SK-N-SH treated with all-trans-retinoic acid at 6 μM for 48 hours (cell line): ENCODE data around the gene SSX5.
"Not testable (repeated sequence)": the region's sequence is repeated elsewhere in the genome, so short reads cannot be mapped to it uniquely, and the experiment has no call there.

Experiments
- BACH2 ChIP-seq: fragments of 250-450 bp; sonication (Bioruptor Pico); IDR thresholded peaks from 2 replicates; pipeline ENCODE4 v1.9.0; 2021; ENCODE audit warnings: mild to moderate bottlenecking, borderline replicate concordance
- CREB5 ChIP-seq: fragments of 250-450 bp; sonication (Bioruptor Pico); IDR thresholded peaks from 2 replicates; pipeline ENCODE4 v1.5.1; 2020; ENCODE audit warnings: low read depth, mild to moderate bottlenecking, moderate library complexity
- GLIS3 ChIP-seq: fragments of 250-450 bp; sonication (Bioruptor Pico); IDR thresholded peaks from 2 replicates; pipeline ENCODE4 v1.5.0; 2020; ENCODE audit warnings: mild to moderate bottlenecking, moderate library complexity
- PATZ1 ChIP-seq: fragments of 250-450 bp; sonication (Bioruptor Pico); IDR thresholded peaks from 2 replicates; pipeline ENCODE4 v1.8.0; 2020; ENCODE audit warnings: mild to moderate bottlenecking, moderate library complexity, borderline replicate concordance
- RARB ChIP-seq: fragments of 250-450 bp; sonication (Bioruptor Pico); IDR thresholded peaks from 2 replicates; pipeline ENCODE4 v1.8.0; 2021; ENCODE audit warnings: mild to moderate bottlenecking, moderate library complexity
- TSHZ2 ChIP-seq: fragments of 250-450 bp; sonication (Bioruptor Pico); IDR thresholded peaks from 2 replicates; pipeline ENCODE4 v1.5.0; 2020; ENCODE audit warnings: mild to moderate bottlenecking, moderate library complexity
- ZC3H10 ChIP-seq: fragments of 250-450 bp; sonication (Bioruptor Pico); IDR thresholded peaks from 2 replicates; pipeline ENCODE4 v1.5.1; 2021; ENCODE audit warnings: mild to moderate bottlenecking, moderate library complexity

- TF ChIP-seq ZC3H10; CREB5; BACH2 (CRISPR knock-in tag); GLIS3 (CRISPR knock-in tag); PATZ1 (CRISPR knock-in tag); TSHZ2; RARB: not testable (repeated sequence)
Observed at GRCh38 chrX:48166322-48166721, 30.3 kb downstream of the SSX5 start.
